ENCODE measurements around the gene NAALAD2.
A peak's percentile ranks its signal among the peaks of the same experiment; 100 is the strongest.

NAALAD2 gene

DNA sequence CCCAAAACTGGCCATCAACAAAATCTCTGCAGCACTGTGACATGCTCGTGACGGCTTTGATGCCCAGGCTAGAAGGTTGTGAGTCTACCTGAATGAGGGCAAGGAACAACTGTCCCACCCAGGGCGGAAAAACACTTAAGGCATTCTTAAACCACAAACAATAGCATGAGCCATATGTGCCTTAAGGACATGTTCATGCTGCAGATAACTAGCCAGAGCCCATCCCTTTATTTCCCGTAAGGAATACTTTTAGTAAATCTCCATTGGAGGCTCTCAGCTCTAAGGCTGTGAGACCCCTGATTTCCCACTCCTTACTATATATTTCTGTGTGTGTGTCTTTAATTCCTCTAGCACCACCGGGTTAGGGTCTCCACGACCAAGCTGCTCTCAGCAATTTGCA lies 85.0 kb downstream of the NAALAD2 start:
- H3K27ac ChIP-seq (ENCODE audit: low read depth, low read length, severe bottlenecking): no peak overlapping the region
- H3K36me3 ChIP-seq (ENCODE audit: control insufficient read depth, insufficient read depth, low read length): peaks cover 24% of the 10 kb centered on the region
- 90 to 100% methylated on average over 1 to 3 of the region's 6 CpGs for WGBS, 2 experiments (ENCODE audit: insufficient coverage in 2 of 2)
- no peak overlapping the region for H3K4me3 ChIP-seq (ENCODE audit: extremely low read depth, insufficient read depth, low read length, poor library complexity, severe bottlenecking)
- no peaks in the 10 kb centered on the region for H3K9me3 ChIP-seq (ENCODE audit: control insufficient read depth, low read length)
- H3K4me1 ChIP-seq (ENCODE audit: control insufficient read depth, insufficient read depth, low read length, poor library complexity, severe bottlenecking): peaks cover 7% of the 10 kb centered on the region

DNA sequence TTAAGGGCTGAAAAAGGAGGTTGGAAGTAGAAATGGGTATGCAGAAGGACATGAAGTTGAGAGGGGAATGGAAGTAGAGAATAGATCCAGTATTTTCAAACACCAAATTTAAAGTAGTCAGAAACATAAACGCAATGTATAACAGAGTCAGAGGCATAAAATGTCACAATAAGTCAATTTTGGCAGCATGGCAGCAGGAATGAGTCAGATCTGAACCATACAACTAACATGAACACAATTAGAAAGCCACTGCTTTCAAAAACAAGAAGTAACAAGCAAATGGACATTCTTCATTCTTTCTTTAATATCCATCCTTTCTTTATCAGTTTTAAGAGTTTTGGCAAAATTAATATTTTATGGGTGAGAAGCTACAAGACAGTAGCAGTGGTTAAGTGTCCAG lies 85.9 kb downstream of the NAALAD2 start:
- Histone ChIP-seq H3K9me3 (ENCODE audit: control insufficient read depth, low read length) (no peaks in the 10 kb centered on the region), H3K36me3 (ENCODE audit: control insufficient read depth, insufficient read depth, low read length) (peaks cover 19% of the 10 kb centered on the region), H3K4me3 (ENCODE audit: extremely low read depth, insufficient read depth, low read length, poor library complexity, severe bottlenecking) (no peak overlapping the region), H3K27ac (ENCODE audit: low read depth, low read length, severe bottlenecking) (no peak overlapping the region), H3K4me1 (ENCODE audit: control insufficient read depth, insufficient read depth, low read length, poor library complexity, severe bottlenecking) (peaks cover 7% of the 10 kb centered on the region)
- 100% methylated on average over 1 of the region's 1 CpG; no CpG with 5 or more reads in 1 of the 2 experiments for WGBS, 2 experiments (ENCODE audit: insufficient coverage in 2 of 2)

DNA sequence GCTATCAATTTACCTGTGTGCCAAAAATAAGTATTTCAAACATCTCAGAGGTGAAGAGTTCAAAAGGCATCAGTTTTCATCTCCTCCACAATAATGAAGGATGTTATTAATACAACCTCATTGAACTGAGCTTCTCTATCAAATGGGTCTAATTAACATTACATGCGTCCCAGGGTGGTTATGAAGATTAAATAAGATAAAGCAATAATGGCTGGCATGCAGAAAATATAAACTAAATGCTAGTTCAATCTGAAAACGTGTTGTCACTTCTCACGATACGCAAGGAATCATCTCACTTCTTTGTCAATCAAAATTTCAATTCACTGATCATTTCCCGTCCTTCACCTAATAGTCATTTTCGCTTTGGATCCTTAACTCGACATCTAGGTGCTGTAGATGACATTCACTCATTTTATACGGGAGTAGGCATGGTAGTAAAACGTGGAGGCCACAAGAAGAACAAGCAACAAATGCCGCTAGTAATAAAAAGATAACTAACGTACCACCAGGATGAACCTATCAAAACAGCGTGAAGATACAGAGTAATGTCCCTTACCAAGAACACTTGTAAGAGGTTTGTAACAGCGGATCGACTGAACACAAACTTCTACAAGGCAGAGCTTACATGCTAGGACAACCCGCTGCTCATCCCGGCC lies 87.5 kb downstream of the NAALAD2 start:
- Histone ChIP-seq H3K36me3 (ENCODE audit: control insufficient read depth, insufficient read depth, low read length) (peaks cover 13% of the 10 kb centered on the region), H3K4me3 (ENCODE audit: extremely low read depth, insufficient read depth, low read length, poor library complexity, severe bottlenecking) (peak overlapping the region; percentile 77), H3K4me1 (ENCODE audit: control insufficient read depth, insufficient read depth, low read length, poor library complexity, severe bottlenecking) (peaks cover 7% of the 10 kb centered on the region), H3K27ac (ENCODE audit: low read depth, low read length, severe bottlenecking) (peak overlapping the region; percentile 86), H3K9me3 (ENCODE audit: control insufficient read depth, low read length) (no peaks in the 10 kb centered on the region)
- WGBS, 2 experiments (ENCODE audit: insufficient coverage in 2 of 2): 2 to 7% methylated on average over 8 to 9 of the region's 16 CpGs

DNA sequence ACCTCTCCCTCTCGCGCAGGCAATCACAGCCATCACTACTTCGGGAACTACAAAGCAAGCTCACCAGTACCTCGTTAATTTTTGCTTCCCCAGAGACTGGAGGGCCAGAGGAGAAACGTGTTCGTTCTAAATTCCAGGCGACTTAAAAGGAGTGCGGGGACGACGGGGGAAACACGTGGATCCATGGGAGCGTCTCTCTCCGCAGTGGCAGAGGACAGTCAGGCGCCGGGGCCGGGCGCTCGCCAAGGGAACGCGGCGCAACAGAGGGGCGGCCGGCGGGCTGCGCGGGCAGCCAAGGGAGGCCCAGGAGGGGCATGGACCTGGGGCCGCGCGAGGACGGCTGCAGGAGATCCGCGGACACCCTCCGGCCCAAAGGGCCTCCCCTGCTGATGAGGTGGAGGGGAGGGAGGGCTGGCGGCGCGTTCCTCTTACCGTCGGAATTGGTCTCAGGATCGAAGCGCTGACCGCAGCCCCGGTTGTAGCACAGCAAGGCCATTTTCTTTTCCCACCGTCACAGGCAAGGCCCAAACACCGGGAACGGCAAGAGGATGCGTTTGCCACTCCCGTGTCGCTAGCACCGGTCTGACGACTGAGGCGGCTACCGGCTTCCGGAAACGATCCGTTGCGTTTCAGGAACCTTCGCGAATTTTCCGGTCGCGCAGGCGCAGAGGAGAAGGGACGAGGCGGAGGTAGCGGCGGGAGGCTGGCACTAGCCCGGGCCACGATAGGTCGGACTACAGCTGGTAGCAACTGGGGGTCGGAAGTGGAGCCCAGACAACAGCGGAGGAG lies 88.2 kb downstream of the NAALAD2 start, which contains the start of gene CHORDC1:
TSS of gene CHORDC1 (minus strand) at position 591 of the 789 bp plus-strand sequence. CDS start at position 496, 95 bp downstream.
- Histone ChIP-seq H3K27ac (ENCODE audit: low read depth, low read length, severe bottlenecking) (peak within 1 kb of the TSS; percentile 86), H3K36me3 (ENCODE audit: control insufficient read depth, insufficient read depth, low read length) (peaks cover 13% of the 10 kb centered on the region), H3K9me3 (ENCODE audit: control insufficient read depth, low read length) (no peaks in the 10 kb centered on the region), H3K4me3 (ENCODE audit: extremely low read depth, insufficient read depth, low read length, poor library complexity, severe bottlenecking) (peak within 1 kb of the TSS; percentile 77), H3K4me1 (ENCODE audit: control insufficient read depth, insufficient read depth, low read length, poor library complexity, severe bottlenecking) (peaks cover 7% of the 10 kb centered on the region)
- WGBS, 2 experiments (ENCODE audit: insufficient coverage in 2 of 2): 0% methylated on average over 44 to 53 of the region's 71 CpGs

DNA sequence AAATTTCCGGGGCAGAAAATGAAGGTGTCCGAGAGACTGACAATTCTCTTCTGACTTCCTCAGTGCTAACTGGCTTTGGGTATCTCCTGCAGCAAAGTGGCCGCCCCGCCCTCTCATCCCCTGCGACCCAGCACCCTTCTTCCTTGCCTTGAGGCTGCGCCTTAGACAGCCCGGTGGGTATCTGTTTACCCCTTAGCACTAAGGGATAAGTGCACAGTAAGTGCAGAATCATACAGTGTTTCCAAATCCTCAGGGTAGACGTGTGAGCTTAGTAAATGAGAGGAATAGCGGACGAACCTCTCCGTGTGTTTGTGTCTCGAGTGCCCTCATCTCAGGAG lies 88.8 kb downstream of the NAALAD2 start:
- no peaks in the 10 kb centered on the region for H3K9me3 ChIP-seq (ENCODE audit: control insufficient read depth, low read length)
- WGBS, 2 experiments (ENCODE audit: insufficient coverage in 2 of 2): 0% methylated on average over 2 to 5 of the region's 12 CpGs
- H3K36me3 ChIP-seq (ENCODE audit: control insufficient read depth, insufficient read depth, low read length): peaks cover 13% of the 10 kb centered on the region
- H3K4me1 ChIP-seq (ENCODE audit: control insufficient read depth, insufficient read depth, low read length, poor library complexity, severe bottlenecking): peaks cover 7% of the 10 kb centered on the region
- H3K4me3 ChIP-seq (ENCODE audit: extremely low read depth, insufficient read depth, low read length, poor library complexity, severe bottlenecking): peak overlapping the region; percentile 77
- H3K27ac ChIP-seq (ENCODE audit: low read depth, low read length, severe bottlenecking): peak overlapping the region; percentile 86

DNA sequence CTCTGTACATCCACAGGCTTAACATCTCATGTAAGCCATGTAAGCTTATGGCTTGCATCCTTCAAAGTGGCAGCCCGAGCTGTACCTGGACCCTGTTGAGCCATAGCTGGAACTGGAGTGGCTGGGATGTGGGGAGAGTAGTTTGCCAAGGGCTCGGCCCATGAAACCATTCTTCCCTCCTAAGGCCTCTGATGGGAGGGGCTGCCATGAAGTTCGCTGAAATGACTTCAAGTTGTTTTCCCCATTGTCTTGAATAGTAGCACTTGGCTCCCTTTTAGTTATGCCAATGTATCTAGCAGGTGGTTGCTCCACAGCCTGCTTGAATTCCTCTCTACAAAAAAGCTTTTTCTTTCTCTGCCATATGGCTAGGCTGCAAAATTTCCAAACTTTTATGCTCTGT lies 93.6 kb downstream of the NAALAD2 start:
- 67 to 75% methylated on average over 1 to 2 of the region's 3 CpGs for WGBS, 2 experiments (ENCODE audit: insufficient coverage in 2 of 2)
- H3K36me3 ChIP-seq (ENCODE audit: control insufficient read depth, insufficient read depth, low read length): no peaks in the 10 kb centered on the region

DNA sequence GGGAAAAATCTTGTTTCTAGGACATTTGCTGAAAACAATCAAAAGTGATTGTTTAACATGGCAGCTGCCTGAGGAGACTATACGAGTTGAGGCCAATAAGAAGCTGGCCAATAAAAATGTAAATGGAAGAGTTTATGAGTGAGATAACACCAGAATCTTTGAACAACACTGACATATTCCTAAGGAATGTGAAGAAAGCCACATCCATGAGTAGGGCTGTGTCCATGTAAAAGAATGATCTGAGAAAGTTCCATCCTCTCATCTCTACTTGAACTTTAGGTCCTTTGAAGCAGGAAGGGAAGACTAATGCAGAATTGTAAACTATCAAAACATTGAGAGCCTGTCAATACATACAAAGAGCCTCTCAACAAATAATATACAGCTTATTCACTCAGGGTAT lies 95.3 kb downstream of the NAALAD2 start:
- Histone ChIP-seq H3K27ac (ENCODE audit: low read depth, low read length, severe bottlenecking) (no peak overlapping the region), H3K4me3 (ENCODE audit: extremely low read depth, insufficient read depth, low read length, poor library complexity, severe bottlenecking) (no peak overlapping the region), H3K9me3 (ENCODE audit: control insufficient read depth, low read length) (peaks cover 5% of the 10 kb centered on the region), H3K36me3 (ENCODE audit: control insufficient read depth, insufficient read depth, low read length) (no peaks in the 10 kb centered on the region), H3K4me1 (ENCODE audit: control insufficient read depth, insufficient read depth, low read length, poor library complexity, severe bottlenecking) (peaks cover 3% of the 10 kb centered on the region)
- WGBS, 2 experiments (ENCODE audit: insufficient coverage in 2 of 2): 100% methylated on average over 1 of the region's 1 CpG; no CpG with 5 or more reads in 1 of the 2 experiments

More for the DNA sequence above, 93.6 kb downstream of the NAALAD2 start:
- Histone ChIP-seq H3K9me3 (ENCODE audit: control insufficient read depth, low read length) (peaks cover 5% of the 10 kb centered on the region), H3K4me3 (ENCODE audit: extremely low read depth, insufficient read depth, low read length, poor library complexity, severe bottlenecking) (no peak overlapping the region), H3K4me1 (ENCODE audit: control insufficient read depth, insufficient read depth, low read length, poor library complexity, severe bottlenecking) (no peaks in the 10 kb centered on the region), H3K27ac (ENCODE audit: low read depth, low read length, severe bottlenecking) (no peak overlapping the region)

DNA sequence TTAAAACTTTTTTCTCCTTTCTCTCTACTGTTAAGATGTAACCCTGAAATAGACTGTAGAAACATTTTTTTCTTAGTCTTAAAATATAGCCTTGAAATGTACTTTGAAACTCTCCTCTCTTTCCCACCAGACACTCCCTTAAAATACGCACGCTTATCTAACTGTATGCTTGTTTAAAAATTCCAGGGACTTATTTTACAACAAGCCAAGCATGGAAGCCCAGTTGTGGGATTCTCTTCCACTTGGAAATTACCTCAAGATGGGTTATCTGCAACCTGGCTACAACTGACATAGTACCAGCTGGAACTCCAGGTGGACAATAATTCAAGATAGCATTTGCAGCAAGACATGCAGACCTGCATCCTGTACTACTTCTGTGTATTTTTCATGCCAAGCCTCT lies 100.5 kb downstream of the NAALAD2 start:
- Histone ChIP-seq H3K4me3 (ENCODE audit: extremely low read depth, insufficient read depth, low read length, poor library complexity, severe bottlenecking) (no peak overlapping the region), H3K4me1 (ENCODE audit: control insufficient read depth, insufficient read depth, low read length, poor library complexity, severe bottlenecking) (peaks cover 11% of the 10 kb centered on the region), H3K27ac (ENCODE audit: low read depth, low read length, severe bottlenecking) (no peak overlapping the region), H3K36me3 (ENCODE audit: control insufficient read depth, insufficient read depth, low read length) (no peaks in the 10 kb centered on the region), H3K9me3 (ENCODE audit: control insufficient read depth, low read length) (peaks cover under 1% of the 10 kb centered on the region)
- WGBS, 2 experiments (ENCODE audit: insufficient coverage in 2 of 2): 100% methylated on average over 1 to 2 of the region's 2 CpGs

DNA sequence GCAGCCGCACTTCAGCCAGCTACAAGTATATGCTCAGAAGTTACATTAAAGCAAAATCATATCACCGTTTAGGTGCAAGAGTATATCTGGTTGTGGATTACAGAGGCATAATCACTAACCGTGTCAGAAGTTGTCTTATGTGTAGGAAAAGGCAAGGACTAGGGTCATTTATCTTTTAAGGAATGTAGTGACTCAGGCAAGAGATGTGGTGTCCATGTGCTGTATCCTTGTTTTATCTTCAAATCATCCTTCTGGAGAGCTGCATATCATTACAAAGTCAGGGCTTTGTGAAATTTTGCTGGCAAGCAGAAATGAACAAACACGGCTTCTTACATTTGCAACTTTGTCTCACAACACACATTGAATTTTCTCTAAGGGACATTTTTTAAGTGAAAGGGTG lies 101.1 kb downstream of the NAALAD2 start:
- 57 to 77% methylated on average over 1 to 2 of the region's 4 CpGs for WGBS, 2 experiments (ENCODE audit: insufficient coverage in 2 of 2)
- Histone ChIP-seq H3K9me3 (ENCODE audit: control insufficient read depth, low read length) (no peaks in the 10 kb centered on the region), H3K27ac (ENCODE audit: low read depth, low read length, severe bottlenecking) (no peak overlapping the region), H3K36me3 (ENCODE audit: control insufficient read depth, insufficient read depth, low read length) (no peaks in the 10 kb centered on the region), H3K4me3 (ENCODE audit: extremely low read depth, insufficient read depth, low read length, poor library complexity, severe bottlenecking) (no peak overlapping the region), H3K4me1 (ENCODE audit: control insufficient read depth, insufficient read depth, low read length, poor library complexity, severe bottlenecking) (peaks cover 11% of the 10 kb centered on the region)

DNA sequence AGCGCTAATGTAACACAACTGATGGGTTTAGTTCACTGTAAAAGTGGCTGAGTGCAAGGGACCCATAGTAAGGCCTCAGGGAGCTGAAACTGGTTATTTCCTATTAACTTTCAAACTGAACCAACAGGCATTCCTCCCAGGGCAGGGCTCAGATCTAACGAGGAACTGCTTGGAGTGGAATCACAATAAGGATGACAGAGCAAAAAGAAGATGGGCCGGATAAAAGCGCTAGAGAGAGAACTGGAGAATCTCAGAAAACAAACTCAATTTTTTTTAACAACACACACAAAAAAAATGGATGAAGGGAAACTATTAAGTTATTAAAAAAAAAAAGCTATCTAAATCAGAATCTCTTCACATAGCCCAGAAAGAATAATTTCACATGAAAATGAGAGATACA lies 102.5 kb downstream of the NAALAD2 start:
- Histone ChIP-seq H3K36me3 (ENCODE audit: control insufficient read depth, insufficient read depth, low read length) (no peaks in the 10 kb centered on the region), H3K27ac (ENCODE audit: low read depth, low read length, severe bottlenecking) (no peak overlapping the region), H3K9me3 (ENCODE audit: control insufficient read depth, low read length) (no peaks in the 10 kb centered on the region), H3K4me3 (ENCODE audit: extremely low read depth, insufficient read depth, low read length, poor library complexity, severe bottlenecking) (no peak overlapping the region), H3K4me1 (ENCODE audit: control insufficient read depth, insufficient read depth, low read length, poor library complexity, severe bottlenecking) (peaks cover 11% of the 10 kb centered on the region)
- WGBS, 2 experiments (ENCODE audit: insufficient coverage in 2 of 2): no CpG with 5 or more reads among the region's 4 CpGs
